Measurements from ENCODE around the gene TCP1.
"Not testable (repeated sequence)": the region's sequence is repeated elsewhere in the genome, so short reads cannot be mapped to it uniquely, and the experiment has no call there.

The TCP1 gene

DNA sequence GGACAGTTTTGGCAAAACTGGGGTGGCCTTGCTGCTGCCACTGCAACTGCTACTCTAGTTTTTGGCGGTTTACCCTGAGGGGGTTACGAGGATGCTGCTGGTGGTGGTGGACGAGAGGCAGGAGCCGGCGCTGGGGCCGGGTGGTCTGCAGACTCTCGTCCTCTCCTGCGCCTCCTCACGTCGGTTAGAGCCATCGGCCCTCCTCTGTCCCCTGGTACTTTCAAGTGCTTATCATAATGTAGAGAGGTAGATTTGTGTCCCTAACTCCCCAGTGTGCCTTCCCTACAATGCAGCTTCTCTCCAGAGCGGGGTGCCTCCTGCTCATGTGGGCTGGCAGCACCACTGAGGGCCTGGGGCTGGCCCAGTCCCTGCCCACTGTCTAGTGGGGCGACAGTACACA, 36.6 kb upstream of the TCP1 start:
- TF ChIP-seq, protein P1, sequence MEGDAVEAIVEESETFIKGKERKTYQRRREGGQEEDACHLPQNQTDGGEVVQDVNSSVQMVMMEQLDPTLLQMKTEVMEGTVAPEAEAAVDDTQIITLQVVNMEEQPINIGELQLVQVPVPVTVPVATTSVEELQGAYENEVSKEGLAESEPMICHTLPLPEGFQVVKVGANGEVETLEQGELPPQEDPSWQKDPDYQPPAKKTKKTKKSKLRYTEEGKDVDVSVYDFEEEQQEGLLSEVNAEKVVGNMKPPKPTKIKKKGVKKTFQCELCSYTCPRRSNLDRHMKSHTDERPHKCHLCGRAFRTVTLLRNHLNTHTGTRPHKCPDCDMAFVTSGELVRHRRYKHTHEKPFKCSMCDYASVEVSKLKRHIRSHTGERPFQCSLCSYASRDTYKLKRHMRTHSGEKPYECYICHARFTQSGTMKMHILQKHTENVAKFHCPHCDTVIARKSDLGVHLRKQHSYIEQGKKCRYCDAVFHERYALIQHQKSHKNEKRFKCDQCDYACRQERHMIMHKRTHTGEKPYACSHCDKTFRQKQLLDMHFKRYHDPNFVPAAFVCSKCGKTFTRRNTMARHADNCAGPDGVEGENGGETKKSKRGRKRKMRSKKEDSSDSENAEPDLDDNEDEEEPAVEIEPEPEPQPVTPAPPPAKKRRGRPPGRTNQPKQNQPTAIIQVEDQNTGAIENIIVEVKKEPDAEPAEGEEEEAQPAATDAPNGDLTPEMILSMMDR (IDR thresholded peaks at IDR 0.05; ENCODE audit: insufficient read depth, low read length, poor library complexity, severe bottlenecking) = no peak
- no peak for TF ChIP-seq EZH2phosphoT487 (conservative IDR thresholded peaks at IDR 0.05; ENCODE audit: low read length)
- H3K4me2 ChIP-seq (ENCODE audit: low read depth, low read length, poor library complexity, severe bottlenecking) = no peak overlapping the region
- no peaks in the 10 kb centered on the region for H4K20me1 ChIP-seq (ENCODE audit: low read depth, low read length)

DNA sequence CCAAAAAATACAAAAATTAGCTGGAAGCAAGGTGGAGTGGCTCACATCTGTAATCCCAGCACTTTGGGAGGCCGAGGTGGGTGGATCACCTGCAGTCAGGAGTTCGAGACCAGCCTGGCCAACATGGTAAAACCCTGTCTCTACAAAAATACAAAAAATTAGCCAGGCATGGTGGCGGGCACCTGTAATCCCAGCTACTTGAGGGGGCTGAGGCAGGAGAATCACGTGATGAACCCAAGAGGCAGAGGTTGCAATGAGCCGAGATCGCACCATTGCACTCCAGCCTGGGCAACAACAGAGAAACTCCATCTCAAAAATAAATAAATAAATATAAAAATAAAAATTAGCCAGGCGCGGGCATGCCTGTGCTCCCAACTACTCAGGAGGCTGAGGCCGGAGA, 35.3 kb upstream of the TCP1 start:
- H3K27me3 ChIP-seq (ENCODE audit: low read length); H3K36me3 ChIP-seq (ENCODE audit: low read length); H4K20me1 ChIP-seq (ENCODE audit: low read depth, low read length); H3K4me2 ChIP-seq (ENCODE audit: low read depth, low read length, poor library complexity, severe bottlenecking); H3K9ac ChIP-seq (ENCODE audit: low read length); H3K9me3 ChIP-seq (ENCODE audit: insufficient read depth, low read length); H2AFZ ChIP-seq (ENCODE audit: low read depth, low read length, severe bottlenecking); H3F3A ChIP-seq (ENCODE audit: insufficient read depth); H3K9me2 ChIP-seq (replicated peaks; ENCODE audit: insufficient read depth, low read length); H3K79me2 ChIP-seq (ENCODE audit: insufficient read depth, low read length); H3K27ac ChIP-seq (ENCODE audit: low read depth, low read length); H3K4me3 ChIP-seq (ENCODE audit: insufficient read depth, low read length, poor library complexity, severe bottlenecking): not testable (repeated sequence)

More for the DNA sequence above, 36.6 kb upstream of the TCP1 start:
- H3K27me3 ChIP-seq (ENCODE audit: low read length) = no peaks in the 10 kb centered on the region
- H3K9ac ChIP-seq (ENCODE audit: low read length) = no peak overlapping the region
- H3K27ac ChIP-seq (ENCODE audit: low read depth, low read length) = no peak overlapping the region
- no peaks in the 10 kb centered on the region for H3K9me2 ChIP-seq (replicated peaks; ENCODE audit: insufficient read depth, low read length)
- H3F3A ChIP-seq (ENCODE audit: insufficient read depth) = no peaks in the 10 kb centered on the region
- H3K4me3 ChIP-seq (ENCODE audit: insufficient read depth, low read length, poor library complexity, severe bottlenecking) = no peak overlapping the region
- H3K9me3 ChIP-seq (ENCODE audit: insufficient read depth, low read length) = no peaks in the 10 kb centered on the region
- H3K36me3 ChIP-seq (ENCODE audit: low read length) = no peaks in the 10 kb centered on the region
- H3K79me2 ChIP-seq (ENCODE audit: insufficient read depth, low read length) = no peaks in the 10 kb centered on the region
- no peak overlapping the region for H2AFZ ChIP-seq (ENCODE audit: low read depth, low read length, severe bottlenecking)

DNA sequence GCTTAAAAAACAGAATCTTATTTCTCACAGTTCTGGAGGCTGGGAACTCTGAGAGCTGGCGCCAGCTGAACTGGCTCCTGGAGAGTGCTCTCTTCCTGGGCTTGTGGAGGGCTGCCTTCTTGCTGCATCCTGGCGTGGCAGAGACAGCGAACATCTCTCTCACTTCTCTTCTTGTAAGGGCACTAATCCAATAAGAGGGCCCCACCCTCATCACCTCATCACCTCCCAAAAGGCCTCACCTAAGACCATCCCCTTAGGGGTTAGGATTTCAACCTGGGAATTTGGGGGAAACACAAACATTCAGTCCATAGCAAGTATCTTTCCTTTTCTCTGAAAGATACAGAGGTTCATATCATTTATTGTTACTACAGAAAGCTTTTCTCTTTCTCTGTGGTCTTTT, 34.6 kb upstream of the TCP1 start:
- Histone ChIP-seq H3K9ac (ENCODE audit: low read length) (no peak overlapping the region), H3K9me3 (ENCODE audit: insufficient read depth, low read length) (no peaks in the 10 kb centered on the region), H3K36me3 (ENCODE audit: low read length) (no peaks in the 10 kb centered on the region), H3K27ac (ENCODE audit: low read depth, low read length) (no peak overlapping the region), H3K9me2 (replicated peaks; ENCODE audit: insufficient read depth, low read length) (no peaks in the 10 kb centered on the region), H3K4me3 (ENCODE audit: insufficient read depth, low read length, poor library complexity, severe bottlenecking) (no peak overlapping the region), H3K4me2 (ENCODE audit: low read depth, low read length, poor library complexity, severe bottlenecking) (no peak overlapping the region), H4K20me1 (ENCODE audit: low read depth, low read length) (no peaks in the 10 kb centered on the region), H3F3A (ENCODE audit: insufficient read depth) (no peaks in the 10 kb centered on the region), H3K79me2 (ENCODE audit: insufficient read depth, low read length) (no peaks in the 10 kb centered on the region), H3K27me3 (ENCODE audit: low read length) (no peaks in the 10 kb centered on the region), H2AFZ (ENCODE audit: low read depth, low read length, severe bottlenecking) (no peak overlapping the region)
- TF ChIP-seq, protein P1 (IDR thresholded peaks at IDR 0.05; ENCODE audit: insufficient read depth, low read length, poor library complexity, severe bottlenecking) = no peak
- TF ChIP-seq EZH2phosphoT487 (conservative IDR thresholded peaks at IDR 0.05; ENCODE audit: low read length) = no peak

DNA sequence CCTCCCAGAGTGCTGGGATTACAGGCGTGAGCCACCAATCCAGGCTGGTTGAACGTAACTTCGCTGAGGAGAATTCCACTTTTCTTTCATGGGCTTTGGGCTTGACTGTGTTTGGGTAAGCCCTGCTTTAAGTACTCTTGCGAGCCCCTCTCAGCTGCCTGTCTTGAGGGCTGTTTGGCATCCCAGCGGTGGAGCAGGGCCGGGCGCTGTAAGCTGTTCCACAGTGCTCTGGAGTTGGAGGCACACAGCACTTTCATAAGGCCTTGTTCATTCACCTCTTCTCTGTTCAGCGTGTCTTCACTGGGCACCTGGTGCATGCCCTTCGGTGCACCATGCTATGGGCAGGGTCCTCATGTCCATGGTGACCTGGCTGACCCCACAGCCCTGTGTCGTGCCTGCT, 32.3 kb upstream of the TCP1 start:
- TF ChIP-seq EZH2phosphoT487 (conservative IDR thresholded peaks at IDR 0.05; ENCODE audit: low read length) = no peak
- TF ChIP-seq, protein P1 (IDR thresholded peaks at IDR 0.05; ENCODE audit: insufficient read depth, low read length, poor library complexity, severe bottlenecking) = no peak
- H3K9ac ChIP-seq (ENCODE audit: low read length) = no peak overlapping the region
- no peak overlapping the region for H3K27ac ChIP-seq (ENCODE audit: low read depth, low read length)
- no peaks in the 10 kb centered on the region for H3K79me2 ChIP-seq (ENCODE audit: insufficient read depth, low read length)
- no peak overlapping the region for H3K4me2 ChIP-seq (ENCODE audit: low read depth, low read length, poor library complexity, severe bottlenecking)
- H3F3A ChIP-seq (ENCODE audit: insufficient read depth) = no peaks in the 10 kb centered on the region
- no peaks in the 10 kb centered on the region for H3K27me3 ChIP-seq (ENCODE audit: low read length)
- no peaks in the 10 kb centered on the region for H3K9me2 ChIP-seq (replicated peaks; ENCODE audit: insufficient read depth, low read length)
- H2AFZ ChIP-seq (ENCODE audit: low read depth, low read length, severe bottlenecking) = no peak overlapping the region
- H4K20me1 ChIP-seq (ENCODE audit: low read depth, low read length) = no peaks in the 10 kb centered on the region
- no peak overlapping the region for H3K4me3 ChIP-seq (ENCODE audit: insufficient read depth, low read length, poor library complexity, severe bottlenecking)
- H3K9me3 ChIP-seq (ENCODE audit: insufficient read depth, low read length) = no peaks in the 10 kb centered on the region
- H3K36me3 ChIP-seq (ENCODE audit: low read length) = no peaks in the 10 kb centered on the region

All from SU-DHL-6 (cell line).